ENCODE measurements around the gene KCTD6. TPM values are rescaled to one million over a fixed set of nuclear protein-coding genes. Genes with fewer than 3 reads are reported as not detected.

The KCTD6 gene
- total RNA-seq, 4 donors from 2014 or later: 4.3 to 8.3 (median 5.8) TPM

- no peak overlapping the region for H3K4me3 ChIP-seq
- no peaks in the 10 kb centered on the region for H3K36me3 ChIP-seq
- H3K4me1 ChIP-seq: peaks cover 28 to 34% of the 10 kb centered on the region in 2 donors
- intact Hi-C loops (cut with DNase I; ENCODE audit: low total_unique reads): no loop called here
- ATAC-seq (no peak), DNase-seq (no peak)
- TF ChIP-seq POLR2A (IDR thresholded peaks at IDR 0.05): no peak
- TF ChIP-seq, protein P1, sequence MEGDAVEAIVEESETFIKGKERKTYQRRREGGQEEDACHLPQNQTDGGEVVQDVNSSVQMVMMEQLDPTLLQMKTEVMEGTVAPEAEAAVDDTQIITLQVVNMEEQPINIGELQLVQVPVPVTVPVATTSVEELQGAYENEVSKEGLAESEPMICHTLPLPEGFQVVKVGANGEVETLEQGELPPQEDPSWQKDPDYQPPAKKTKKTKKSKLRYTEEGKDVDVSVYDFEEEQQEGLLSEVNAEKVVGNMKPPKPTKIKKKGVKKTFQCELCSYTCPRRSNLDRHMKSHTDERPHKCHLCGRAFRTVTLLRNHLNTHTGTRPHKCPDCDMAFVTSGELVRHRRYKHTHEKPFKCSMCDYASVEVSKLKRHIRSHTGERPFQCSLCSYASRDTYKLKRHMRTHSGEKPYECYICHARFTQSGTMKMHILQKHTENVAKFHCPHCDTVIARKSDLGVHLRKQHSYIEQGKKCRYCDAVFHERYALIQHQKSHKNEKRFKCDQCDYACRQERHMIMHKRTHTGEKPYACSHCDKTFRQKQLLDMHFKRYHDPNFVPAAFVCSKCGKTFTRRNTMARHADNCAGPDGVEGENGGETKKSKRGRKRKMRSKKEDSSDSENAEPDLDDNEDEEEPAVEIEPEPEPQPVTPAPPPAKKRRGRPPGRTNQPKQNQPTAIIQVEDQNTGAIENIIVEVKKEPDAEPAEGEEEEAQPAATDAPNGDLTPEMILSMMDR (IDR thresholded peaks at IDR 0.05 in 4 of 5, conservative IDR thresholded peaks at IDR 0.05 in 1 of 5): no peak
- in situ Hi-C loops (cut with MboI; ENCODE audit: low sequenced_read_pairs in 4 of 4): no loop called here
- H3K27me3 ChIP-seq: no peaks in the 10 kb centered on the region
- H3K27ac ChIP-seq: no peak overlapping the region
- H3K9me3 ChIP-seq: no peaks in the 10 kb centered on the region
Observed at GRCh38 chr3:58488967-58489366, 2.9 kb upstream of the KCTD6 start.

DNA sequence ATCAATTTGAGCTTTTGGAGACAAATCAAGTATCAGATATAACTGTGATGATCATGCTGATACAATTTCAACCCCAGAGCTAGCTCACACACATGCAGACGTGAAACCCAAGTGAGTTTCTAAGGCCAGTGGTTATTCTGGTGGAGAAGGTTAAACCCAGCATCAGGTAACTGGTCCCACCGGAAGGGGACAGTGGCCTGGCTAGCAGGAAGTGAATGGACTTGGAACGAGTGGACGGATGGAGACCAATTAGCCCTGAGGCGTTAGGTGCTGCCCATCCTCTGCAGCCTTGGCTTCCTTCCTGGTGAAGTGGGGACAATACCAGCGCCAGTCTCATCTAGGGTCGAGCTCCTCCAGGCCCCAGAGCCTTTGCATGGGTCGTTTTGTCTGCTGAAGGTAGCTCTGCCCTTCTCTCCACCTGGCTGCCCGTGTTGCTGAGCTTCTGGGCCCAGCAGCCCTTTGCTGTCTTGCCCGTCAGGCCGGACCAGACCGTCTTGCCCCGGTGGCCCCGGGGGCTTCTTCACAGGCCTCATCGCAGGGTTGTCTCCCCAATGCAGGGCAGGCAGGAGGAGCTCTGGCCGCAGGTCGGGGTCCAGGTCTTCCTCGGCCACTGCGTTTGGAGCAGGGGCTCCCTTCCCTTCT, 915 bp upstream of the KCTD6 start:
- TF ChIP-seq POLR2A (IDR thresholded peaks at IDR 0.05): no peak
- TF ChIP-seq, protein P1 (IDR thresholded peaks at IDR 0.05 in 4 of 5, conservative IDR thresholded peaks at IDR 0.05 in 1 of 5): no peak
- H3K4me3 ChIP-seq: peak overlapping the region; percentile 64 to 72 (median 68)
- in situ Hi-C loops (cut with MboI; ENCODE audit: low sequenced_read_pairs in 4 of 4): loop anchor here in 3 of 4 donors (5.0 to 10.0 kb wide), 3 partner anchors 156 to 186 kb away; partner anchors contain the start of genes PXK (in 2 of the 3), HTD2 (in 1 of the 3) and RPP14 (in 1 of the 3)
- H3K36me3 ChIP-seq: no peaks in the 10 kb centered on the region
- ATAC-seq: peak; percentile 3 to 10
- H3K4me1 ChIP-seq: peaks cover 41% of the 10 kb centered on the region in 2 donors
- no peaks in the 10 kb centered on the region for H3K9me3 ChIP-seq
- no peaks in the 10 kb centered on the region for H3K27me3 ChIP-seq
- H3K27ac ChIP-seq: peak overlapping the region; percentile 82 to 91 (median 85)
- intact Hi-C loops (cut with DNase I; ENCODE audit: low total_unique reads): loop anchor here (1.0 to 5.0 kb wide), 3 partner anchors 28 to 254 kb away; partner anchors contain the start of gene ABHD6
- DNase-seq: peak in 1 of 2 donors; percentile 24

GRCh38 chr3:58492494-58492905, 604 bp downstream of the KCTD6 start:
- ATAC-seq (no peak), DNase-seq (no peak)
- H3K27ac ChIP-seq: peak overlapping the region; percentile 72 to 91 (median 84)
- H3K9me3 ChIP-seq: no peaks in the 10 kb centered on the region
- H3K4me3 ChIP-seq: peak overlapping the region; percentile 72 to 90 (median 80)
- intact Hi-C loops (cut with DNase I; ENCODE audit: low total_unique reads): loop anchor here (1.0 to 5.0 kb wide), 4 partner anchors 59 to 255 kb away; partner anchors contain the start of genes ABHD6, HTD2, PDHB and PXK
- in situ Hi-C loops (cut with MboI; ENCODE audit: low sequenced_read_pairs in 4 of 4): loop anchor here in 3 of 4 donors (5.0 to 10.0 kb wide), 3 partner anchors 158 to 188 kb away; partner anchors contain the start of genes PXK (in 2 of the 3), HTD2 (in 1 of the 3) and RPP14 (in 1 of the 3)
- H3K27me3 ChIP-seq: no peaks in the 10 kb centered on the region
- TF ChIP-seq, protein P1 (IDR thresholded peaks at IDR 0.05 in 4 of 5, conservative IDR thresholded peaks at IDR 0.05 in 1 of 5): no peak
- TF ChIP-seq POLR2A (IDR thresholded peaks at IDR 0.05): no peak
- H3K4me1 ChIP-seq: peaks cover 56% of the 10 kb centered on the region in 2 donors
- H3K36me3 ChIP-seq: no peaks in the 10 kb centered on the region

- Histone ChIP-seq H3K9me3 (no peaks in the 10 kb centered on the region), H3K4me1 (peaks cover 59 to 64% of the 10 kb centered on the region in 2 donors), H3K27me3 (no peaks in the 10 kb centered on the region), H3K36me3 (no peaks in the 10 kb centered on the region), H3K4me3 (peak overlapping the region in 3 of 4 donors; percentile 5 to 90 (median 72)), H3K27ac (peak overlapping the region in 2 of 4 donors; percentile 26 to 82)
- no peak for DNase-seq
- TF ChIP-seq, protein P1 (IDR thresholded peaks at IDR 0.05 in 4 of 5, conservative IDR thresholded peaks at IDR 0.05 in 1 of 5): no peak
- no peak for TF ChIP-seq POLR2A (IDR thresholded peaks at IDR 0.05)
- in situ Hi-C loops (cut with MboI; ENCODE audit: low sequenced_read_pairs in 4 of 4): loop anchor here in 3 of 4 donors (5.0 to 10.0 kb wide), 3 partner anchors 159 to 189 kb away; partner anchors contain the start of genes PXK (in 2 of the 3), HTD2 (in 1 of the 3) and RPP14 (in 1 of the 3)
- no peak for ATAC-seq
- intact Hi-C loops (cut with DNase I; ENCODE audit: low total_unique reads): loop anchor here (5.0 kb wide), 1 partner anchor 257 kb away; the partner anchor contains the start of gene ABHD6
Observed at GRCh38 chr3:58494107-58494506, 2.2 kb downstream of the KCTD6 start.
